Measurements from ENCODE around the gene GCSAM.
"Not testable (repeated sequence)": the region's sequence is repeated elsewhere in the genome, so short reads cannot be mapped to it uniquely, and the experiment has no call there.

GCSAM gene

DNA sequence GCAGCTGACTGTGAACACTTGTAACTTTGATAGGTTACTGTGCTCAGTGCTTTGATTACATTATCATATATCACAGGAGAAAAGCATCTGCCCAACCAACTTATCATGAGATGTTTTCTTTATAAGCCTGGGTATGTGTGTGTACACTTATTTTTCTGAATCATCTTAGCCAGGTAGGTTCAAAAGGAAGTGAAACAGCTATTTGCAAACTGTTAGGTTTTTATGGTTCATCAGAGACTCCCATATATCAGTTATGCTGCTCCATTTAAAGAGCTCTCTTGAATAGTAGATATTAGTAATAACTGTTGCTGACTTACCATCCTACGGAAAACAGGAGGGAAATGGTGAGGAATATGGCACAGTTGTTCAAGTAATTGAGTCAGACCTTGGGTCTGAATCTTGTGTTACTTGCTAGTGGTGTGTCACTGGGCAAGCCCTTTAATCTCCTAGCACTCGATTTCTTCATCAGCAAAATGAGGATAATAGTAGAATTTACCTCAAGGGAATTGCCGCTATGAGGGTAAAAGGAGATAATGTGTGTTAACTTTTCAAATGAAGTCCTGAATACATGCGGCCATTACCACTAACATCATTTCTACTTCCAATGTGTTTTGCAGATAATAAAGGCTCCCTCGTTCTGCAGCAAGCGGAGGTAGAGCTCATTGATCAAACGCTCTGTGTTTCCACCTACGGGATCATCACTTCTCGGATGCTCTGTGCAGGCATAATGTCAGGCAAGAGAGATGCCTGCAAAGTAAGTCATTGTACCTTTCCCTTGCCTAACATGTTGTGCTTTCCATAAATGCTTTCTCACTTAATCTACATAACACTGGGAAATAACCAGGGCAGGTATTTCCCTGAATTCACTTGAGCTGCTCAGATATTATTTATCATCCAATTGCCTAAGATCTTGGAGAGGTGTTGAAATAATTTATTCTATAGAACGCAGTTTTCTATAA, 54.6 kb downstream of the GCSAM start:
- Histone ChIP-seq H3K9ac (ENCODE audit: low read depth, low read length, poor library complexity, severe bottlenecking) (no peak overlapping the region), H3F3A (ENCODE audit: low read depth) (no peaks in the 10 kb centered on the region), H3K27me3 (ENCODE audit: insufficient read depth, low read length, poor library complexity, severe bottlenecking) (peaks cover 97% of the 10 kb centered on the region), H3K9me3 (ENCODE audit: insufficient read depth, low read depth, low read length) (no peaks in the 10 kb centered on the region), H3K79me2 (ENCODE audit: insufficient read depth, low read length) (no peaks in the 10 kb centered on the region), H3K36me3 (ENCODE audit: insufficient read depth, low read length) (no peaks in the 10 kb centered on the region), H3K9me2 (replicated peaks; ENCODE audit: low read depth, low read length) (no peaks in the 10 kb centered on the region), H3K4me2 (ENCODE audit: low read depth, low read length, poor library complexity, severe bottlenecking) (no peak overlapping the region), H3K4me3 (ENCODE audit: low read length, poor library complexity, severe bottlenecking) (no peak overlapping the region), H4K20me1 (ENCODE audit: insufficient read depth, low read length, poor library complexity, severe bottlenecking) (no peaks in the 10 kb centered on the region), H3K4me1 (ENCODE audit: insufficient read depth, low read length, poor library complexity, severe bottlenecking) (peaks cover 4% of the 10 kb centered on the region), H2AFZ (ENCODE audit: low read length) (no peak overlapping the region)
- TF ChIP-seq EZH2phosphoT487 (IDR thresholded peaks at IDR 0.05; ENCODE audit: borderline replicate concordance), result no peak

DNA sequence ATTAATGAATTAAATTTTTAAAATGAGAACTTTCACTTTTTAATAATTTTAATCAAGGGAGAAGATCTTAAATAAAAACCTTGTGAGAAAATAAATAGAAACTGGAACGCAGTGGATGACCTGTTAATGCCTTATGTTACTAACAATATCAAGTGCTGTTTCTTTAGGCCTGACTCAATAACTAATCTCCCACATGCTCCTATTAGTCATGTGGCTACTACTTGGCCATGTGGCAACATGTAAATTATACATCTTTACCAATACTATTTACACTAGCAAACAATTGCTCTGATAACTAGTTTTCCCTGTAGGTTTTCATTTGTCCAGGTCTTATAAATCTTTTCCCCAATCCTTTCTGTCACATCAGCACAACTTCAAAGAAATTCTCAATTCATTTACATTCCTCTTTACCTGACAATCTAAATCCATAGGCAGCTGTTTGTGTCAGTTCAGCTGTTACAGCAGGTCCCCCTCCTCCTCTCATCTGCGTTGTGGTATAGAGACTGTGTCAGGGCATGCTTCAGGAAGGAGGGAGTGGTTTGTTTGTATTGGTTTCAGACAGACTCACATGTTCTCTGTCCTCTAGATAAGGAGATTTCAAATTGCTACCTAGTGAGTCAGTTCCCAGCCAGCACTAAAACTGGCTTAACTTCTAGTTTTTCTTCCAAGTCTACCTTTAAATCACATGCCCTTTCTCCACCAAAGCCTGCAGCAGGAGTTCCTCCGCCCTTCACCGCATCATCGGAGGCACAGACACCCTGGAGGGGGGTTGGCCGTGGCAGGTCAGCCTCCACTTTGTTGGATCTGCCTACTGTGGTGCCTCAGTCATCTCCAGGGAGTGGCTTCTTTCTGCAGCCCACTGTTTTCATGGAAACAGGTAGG, 58.2 kb downstream of the GCSAM start:
- peaks cover 64% of the 10 kb centered on the region for H3K27me3 ChIP-seq (ENCODE audit: insufficient read depth, low read length, poor library complexity, severe bottlenecking)
- H3K9me3 ChIP-seq (ENCODE audit: insufficient read depth, low read depth, low read length), result no peaks in the 10 kb centered on the region
- peaks cover 4% of the 10 kb centered on the region for H3K4me1 ChIP-seq (ENCODE audit: insufficient read depth, low read length, poor library complexity, severe bottlenecking)
- no peaks in the 10 kb centered on the region for H3K36me3 ChIP-seq (ENCODE audit: insufficient read depth, low read length)
- H2AFZ ChIP-seq (ENCODE audit: low read length), result no peak overlapping the region
- H3K79me2 ChIP-seq (ENCODE audit: insufficient read depth, low read length), result no peaks in the 10 kb centered on the region
- no peak overlapping the region for H3K4me3 ChIP-seq (ENCODE audit: low read length, poor library complexity, severe bottlenecking)
- no peaks in the 10 kb centered on the region for H3F3A ChIP-seq (ENCODE audit: low read depth)
- H3K9me2 ChIP-seq (replicated peaks; ENCODE audit: low read depth, low read length), result no peaks in the 10 kb centered on the region
- H4K20me1 ChIP-seq (ENCODE audit: insufficient read depth, low read length, poor library complexity, severe bottlenecking), result no peaks in the 10 kb centered on the region
- H3K9ac ChIP-seq (ENCODE audit: low read depth, low read length, poor library complexity, severe bottlenecking), result no peak overlapping the region
- TF ChIP-seq, protein P1, sequence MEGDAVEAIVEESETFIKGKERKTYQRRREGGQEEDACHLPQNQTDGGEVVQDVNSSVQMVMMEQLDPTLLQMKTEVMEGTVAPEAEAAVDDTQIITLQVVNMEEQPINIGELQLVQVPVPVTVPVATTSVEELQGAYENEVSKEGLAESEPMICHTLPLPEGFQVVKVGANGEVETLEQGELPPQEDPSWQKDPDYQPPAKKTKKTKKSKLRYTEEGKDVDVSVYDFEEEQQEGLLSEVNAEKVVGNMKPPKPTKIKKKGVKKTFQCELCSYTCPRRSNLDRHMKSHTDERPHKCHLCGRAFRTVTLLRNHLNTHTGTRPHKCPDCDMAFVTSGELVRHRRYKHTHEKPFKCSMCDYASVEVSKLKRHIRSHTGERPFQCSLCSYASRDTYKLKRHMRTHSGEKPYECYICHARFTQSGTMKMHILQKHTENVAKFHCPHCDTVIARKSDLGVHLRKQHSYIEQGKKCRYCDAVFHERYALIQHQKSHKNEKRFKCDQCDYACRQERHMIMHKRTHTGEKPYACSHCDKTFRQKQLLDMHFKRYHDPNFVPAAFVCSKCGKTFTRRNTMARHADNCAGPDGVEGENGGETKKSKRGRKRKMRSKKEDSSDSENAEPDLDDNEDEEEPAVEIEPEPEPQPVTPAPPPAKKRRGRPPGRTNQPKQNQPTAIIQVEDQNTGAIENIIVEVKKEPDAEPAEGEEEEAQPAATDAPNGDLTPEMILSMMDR (conservative IDR thresholded peaks at IDR 0.05; ENCODE audit: low read length), result no peak
- no peak for TF ChIP-seq EZH2phosphoT487 (IDR thresholded peaks at IDR 0.05; ENCODE audit: borderline replicate concordance)
- no peak overlapping the region for H3K4me2 ChIP-seq (ENCODE audit: low read depth, low read length, poor library complexity, severe bottlenecking)

DNA sequence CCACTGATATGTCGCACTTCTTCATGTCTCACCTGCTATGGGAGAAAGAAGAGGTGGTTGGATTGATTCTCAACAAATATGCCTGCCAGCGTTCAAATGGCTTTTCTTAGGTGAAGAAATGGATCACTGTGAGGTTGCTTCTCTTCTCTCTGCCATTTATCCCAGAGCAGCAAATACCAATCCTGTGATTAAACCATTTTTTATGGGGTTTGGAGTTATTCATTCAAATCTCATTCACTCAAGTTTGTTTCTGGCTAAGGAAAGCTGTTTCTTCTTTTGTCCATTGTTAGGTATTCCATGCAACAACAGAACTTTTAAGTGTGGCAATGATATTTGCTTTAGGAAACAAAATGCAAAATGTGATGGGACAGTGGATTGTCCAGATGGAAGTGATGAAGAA, 59.0 kb downstream of the GCSAM start:
- no peaks in the 10 kb centered on the region for H3K9me3 ChIP-seq (ENCODE audit: insufficient read depth, low read depth, low read length)
- peaks cover 55% of the 10 kb centered on the region for H3K27me3 ChIP-seq (ENCODE audit: insufficient read depth, low read length, poor library complexity, severe bottlenecking)
- peaks cover 4% of the 10 kb centered on the region for H3K4me1 ChIP-seq (ENCODE audit: insufficient read depth, low read length, poor library complexity, severe bottlenecking)
- no peak overlapping the region for H3K4me2 ChIP-seq (ENCODE audit: low read depth, low read length, poor library complexity, severe bottlenecking)
- no peaks in the 10 kb centered on the region for H3F3A ChIP-seq (ENCODE audit: low read depth)
- H3K36me3 ChIP-seq (ENCODE audit: insufficient read depth, low read length), result no peaks in the 10 kb centered on the region
- TF ChIP-seq EZH2phosphoT487 (IDR thresholded peaks at IDR 0.05; ENCODE audit: borderline replicate concordance), result no peak
- TF ChIP-seq, protein P1 (conservative IDR thresholded peaks at IDR 0.05; ENCODE audit: low read length), result no peak
- H3K9ac ChIP-seq (ENCODE audit: low read depth, low read length, poor library complexity, severe bottlenecking), result no peak overlapping the region
- no peaks in the 10 kb centered on the region for H3K9me2 ChIP-seq (replicated peaks; ENCODE audit: low read depth, low read length)
- H3K4me3 ChIP-seq (ENCODE audit: low read length, poor library complexity, severe bottlenecking), result no peak overlapping the region
- no peaks in the 10 kb centered on the region for H3K79me2 ChIP-seq (ENCODE audit: insufficient read depth, low read length)
- H2AFZ ChIP-seq (ENCODE audit: low read length), result no peak overlapping the region
- H4K20me1 ChIP-seq (ENCODE audit: insufficient read depth, low read length, poor library complexity, severe bottlenecking), result no peaks in the 10 kb centered on the region

DNA sequence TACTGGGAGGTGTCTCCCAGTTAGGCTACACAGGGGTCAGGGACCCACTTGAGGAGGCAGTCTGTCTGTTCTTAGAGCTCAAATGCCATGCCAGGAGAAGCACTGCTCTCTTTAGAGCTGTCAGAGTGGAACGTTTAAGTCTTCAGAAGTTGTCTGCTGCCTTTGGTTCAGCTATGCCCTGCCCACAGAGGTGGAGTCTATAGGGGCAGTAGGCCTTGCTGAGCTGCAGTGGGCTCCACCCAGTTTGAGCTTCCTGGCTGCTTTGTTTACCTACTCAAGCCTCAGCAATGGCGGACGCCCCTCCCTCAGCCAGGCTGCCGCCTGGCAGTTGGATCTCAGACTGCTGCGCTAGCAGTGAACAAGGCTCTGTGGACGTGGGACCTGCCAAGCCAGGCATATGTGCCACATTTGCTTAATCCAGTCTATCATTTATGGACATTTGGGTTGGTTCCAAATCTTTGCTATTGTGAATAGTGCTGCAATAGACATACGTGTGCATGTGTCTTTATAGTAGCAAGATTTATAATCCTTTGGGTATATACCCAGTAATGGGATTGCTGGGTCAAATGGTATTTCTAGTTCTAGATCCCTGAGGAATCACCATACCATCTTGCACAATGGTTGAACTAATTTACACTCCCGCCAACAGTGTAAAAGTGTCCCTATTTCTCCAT, 60.5 kb downstream of the GCSAM start:
- not testable (repeated sequence) for H3K9me3 ChIP-seq (ENCODE audit: insufficient read depth, low read depth, low read length); H3K4me2 ChIP-seq (ENCODE audit: low read depth, low read length, poor library complexity, severe bottlenecking); H3K9ac ChIP-seq (ENCODE audit: low read depth, low read length, poor library complexity, severe bottlenecking); H3K4me3 ChIP-seq (ENCODE audit: low read length, poor library complexity, severe bottlenecking); H2AFZ ChIP-seq (ENCODE audit: low read length); H3K9me2 ChIP-seq (replicated peaks; ENCODE audit: low read depth, low read length); H3K36me3 ChIP-seq (ENCODE audit: insufficient read depth, low read length); H4K20me1 ChIP-seq (ENCODE audit: insufficient read depth, low read length, poor library complexity, severe bottlenecking); H3K79me2 ChIP-seq (ENCODE audit: insufficient read depth, low read length); H3K4me1 ChIP-seq (ENCODE audit: insufficient read depth, low read length, poor library complexity, severe bottlenecking); H3F3A ChIP-seq (ENCODE audit: low read depth)
- H3K27me3 ChIP-seq (ENCODE audit: insufficient read depth, low read length, poor library complexity, severe bottlenecking), result peaks cover 40% of the 10 kb centered on the region

Measured in Loucy (cell line).